Hematopoietic multipotent progenitor cell treated with erythropoietin and hydrocortisone succinate and interleukin-3 and kit ligand, for 15 days (in vitro differentiated cells): Measurements from ENCODE around the gene WNT7A.

Experiments
- DNase-seq: peaks from one replicate; pipeline ENCODE4 v3.0.0-alpha.2; 2015; ENCODE audit warnings: low spot score

The WNT7A gene

DNA sequence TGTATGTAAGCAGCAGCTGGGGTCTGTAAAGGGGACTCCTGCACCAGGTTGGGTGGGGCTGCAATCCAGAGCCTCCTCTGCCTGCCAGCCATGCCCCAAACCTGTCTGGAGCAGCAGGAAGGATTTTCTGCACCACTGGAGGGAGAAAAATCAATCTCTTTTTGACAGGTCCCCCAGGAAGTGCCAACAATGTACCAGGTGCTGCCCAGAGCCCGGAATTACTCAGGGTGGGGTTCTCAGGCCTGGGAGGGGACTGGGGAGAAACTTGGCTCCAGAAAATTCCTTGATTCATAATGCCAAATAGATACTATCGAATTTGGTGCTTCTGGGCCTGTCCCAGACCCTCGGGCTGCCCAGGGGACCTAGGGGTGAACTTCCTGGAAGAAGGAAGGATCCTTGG lies 52.6 kb downstream of the WNT7A start:
- DNase-seq = no peak

DNA sequence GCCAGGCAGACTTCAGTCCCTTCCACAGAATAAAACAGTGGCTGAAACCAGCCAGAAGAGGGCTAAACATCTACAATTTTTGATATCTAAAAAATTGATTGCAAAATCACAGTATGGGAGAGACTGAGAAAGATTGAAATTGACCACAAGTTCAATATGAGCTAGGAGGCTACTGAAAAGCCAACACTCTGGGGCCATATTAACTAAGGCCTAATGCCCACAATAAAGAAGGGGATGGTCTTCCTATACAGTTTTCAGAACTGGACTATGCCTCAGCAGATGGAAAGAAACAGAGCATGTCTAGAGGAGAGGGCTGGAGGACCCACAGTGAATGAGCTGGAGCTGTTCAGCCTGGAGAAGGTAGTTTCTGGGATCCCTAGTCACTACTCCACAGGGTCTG lies 53.2 kb downstream of the WNT7A start:
- DNase-seq = no peak

DNA sequence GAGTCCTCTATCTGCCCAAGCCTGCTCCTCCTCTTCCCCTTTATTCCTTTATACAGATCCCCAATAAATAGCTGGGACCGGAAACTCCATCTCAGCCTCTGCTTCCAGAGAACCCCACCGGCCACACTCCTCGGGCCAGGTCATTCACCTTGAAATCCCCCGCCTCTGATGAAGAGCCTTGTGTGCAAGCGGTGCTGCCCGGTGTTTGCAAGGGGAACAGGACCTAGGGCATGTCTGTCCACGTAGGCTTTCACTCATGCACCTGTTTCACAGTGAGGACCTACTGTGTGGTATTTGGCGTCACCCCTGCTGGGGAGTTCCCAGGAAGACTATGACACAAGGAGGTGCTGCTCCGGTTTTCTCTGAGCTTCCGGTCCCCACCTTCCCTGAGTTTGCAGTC lies 54.0 kb downstream of the WNT7A start:
- no peak for DNase-seq

DNA sequence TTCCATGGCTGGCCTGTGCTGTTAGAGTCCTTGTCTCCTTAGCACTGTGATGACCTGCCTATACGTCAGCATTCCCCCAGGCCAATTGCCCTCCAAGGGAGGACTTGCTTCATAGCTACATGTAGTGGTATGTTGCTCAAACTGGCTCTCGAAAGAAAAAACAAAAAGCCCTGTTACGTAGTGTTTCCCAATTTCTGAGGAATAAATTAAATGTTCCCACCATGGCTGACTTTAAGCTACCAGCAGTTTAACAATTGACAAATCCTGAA lies 54.6 kb downstream of the WNT7A start:
- no peak for DNase-seq

DNA sequence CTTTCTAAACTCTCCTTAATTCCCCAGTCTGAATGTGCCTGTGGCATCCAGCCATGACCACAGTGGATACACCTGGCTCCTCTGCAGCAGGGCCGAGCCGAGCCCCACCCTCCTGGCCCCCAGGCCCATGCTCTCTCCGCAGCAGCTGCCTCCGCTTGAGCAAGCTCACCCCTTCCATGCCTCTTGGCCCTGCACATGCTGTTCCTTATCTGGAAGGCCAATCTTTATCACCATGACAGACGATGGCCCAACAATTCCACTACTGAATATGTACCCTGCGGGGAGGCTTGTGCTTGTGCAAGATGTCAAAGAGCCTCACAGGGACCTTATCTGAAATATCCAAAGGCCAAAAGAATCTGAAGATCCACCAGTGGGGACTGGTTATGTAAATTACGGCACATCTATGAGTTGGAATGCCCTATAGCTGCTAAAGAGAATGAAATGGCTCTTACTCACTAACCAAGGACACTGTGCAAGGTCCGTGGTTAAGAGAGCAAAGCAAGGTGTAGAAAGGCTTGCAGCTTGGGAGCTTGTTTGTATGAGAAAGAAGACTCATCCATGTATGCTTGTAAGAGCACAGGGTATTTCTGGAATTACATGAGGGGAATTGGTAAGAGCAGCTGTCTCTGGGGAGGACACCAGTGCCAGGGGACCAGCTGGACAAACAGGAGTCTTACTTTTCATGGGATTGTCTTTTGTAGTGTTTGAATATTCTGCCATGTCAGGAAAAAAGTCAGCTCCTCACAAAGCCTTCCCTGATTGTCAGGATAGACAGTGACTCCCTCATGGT lies 55.2 kb downstream of the WNT7A start:
- no peak for DNase-seq

DNA sequence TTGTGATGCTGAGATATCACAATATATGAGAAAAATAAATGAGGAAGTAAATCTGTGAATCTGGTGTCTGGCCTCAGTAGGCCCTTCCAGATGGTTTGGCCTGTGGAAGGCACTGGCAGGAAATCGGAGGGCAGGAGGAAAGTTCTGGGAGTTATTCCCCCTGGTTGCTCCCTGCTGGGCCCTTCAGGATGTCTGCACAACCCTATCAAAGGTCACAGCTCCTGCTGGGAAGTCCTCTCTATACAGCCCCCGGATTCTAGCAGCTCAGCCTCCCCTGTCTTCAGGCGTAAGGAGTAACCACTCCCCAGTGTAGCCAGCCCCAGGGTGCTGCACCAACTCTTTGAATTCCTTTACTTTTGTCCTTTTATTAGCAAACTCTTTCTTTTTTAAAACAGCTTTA lies 56.2 kb downstream of the WNT7A start:
- no peak for DNase-seq

DNA sequence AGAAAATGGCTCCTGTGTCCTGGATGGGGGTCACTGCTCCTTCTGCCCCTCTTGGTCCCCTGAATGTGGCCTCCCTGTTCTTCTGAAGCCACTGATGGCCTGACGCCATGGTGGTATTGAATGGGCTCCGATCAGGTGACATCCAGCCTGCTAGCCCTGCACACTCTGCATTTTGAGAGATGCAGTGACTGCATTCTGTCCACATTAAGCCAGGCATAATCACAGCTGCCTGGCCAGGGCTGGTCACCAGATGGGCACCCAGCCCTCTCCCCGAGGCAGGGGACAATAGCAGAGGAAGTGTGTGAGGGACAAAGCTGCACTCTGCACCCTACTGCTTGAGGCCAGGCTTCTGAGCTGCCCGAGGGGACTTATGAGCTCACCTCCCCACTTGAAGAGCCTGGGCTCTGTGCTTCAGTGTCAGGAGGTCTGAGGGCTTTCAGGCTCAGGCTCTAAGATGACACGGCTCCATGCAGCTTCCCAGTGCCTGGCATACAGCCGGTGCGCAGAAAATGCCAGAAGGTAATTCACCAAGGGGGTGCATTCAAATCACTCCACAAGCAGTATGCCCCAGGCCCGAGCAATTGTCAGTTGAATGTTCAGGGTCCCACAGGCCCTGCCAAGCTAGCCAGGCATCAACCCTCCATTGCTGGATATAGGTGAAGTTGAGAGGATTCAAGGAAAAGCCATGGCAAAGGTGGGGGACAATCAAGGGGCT lies 56.8 kb downstream of the WNT7A start:
- DNase-seq = no peak

DNA sequence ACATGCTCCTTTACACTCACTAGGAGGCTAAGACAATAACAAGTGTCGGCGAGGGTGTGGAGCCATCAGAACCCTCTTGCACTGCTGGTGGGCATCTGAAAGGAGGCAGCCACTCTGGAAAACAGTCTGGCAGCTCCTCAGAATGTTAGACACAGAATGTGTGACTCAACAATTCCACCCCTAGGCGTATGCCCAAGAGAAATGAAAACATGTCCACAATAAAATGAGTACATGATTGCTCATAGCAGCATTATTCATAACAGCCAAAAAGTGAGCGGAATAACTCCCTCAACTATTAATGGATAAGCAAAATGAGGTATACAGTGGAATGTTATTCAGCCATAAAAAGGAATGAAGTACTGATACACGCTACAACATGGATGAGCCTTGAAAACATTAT lies 57.8 kb downstream of the WNT7A start:
- DNase-seq = no peak

DNA sequence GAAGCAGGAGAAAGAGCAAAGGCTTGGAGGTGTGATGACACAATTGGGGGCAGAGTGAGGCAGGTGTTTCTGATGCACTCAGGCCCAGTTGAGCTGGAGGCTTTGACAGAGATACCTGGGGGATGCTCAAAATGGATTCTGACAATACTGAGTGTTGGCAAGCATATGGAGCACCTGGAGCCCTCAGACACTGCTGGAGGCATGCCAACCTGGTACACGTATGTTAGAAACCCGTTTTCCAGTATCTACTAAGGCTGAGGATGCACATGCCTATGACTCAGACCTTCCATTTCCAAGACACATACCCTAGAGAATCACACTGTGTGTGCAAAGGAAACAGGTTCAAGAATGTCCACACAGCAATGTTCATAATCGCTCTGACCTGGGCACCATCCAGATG lies 58.7 kb downstream of the WNT7A start:
- no peak for DNase-seq

DNA sequence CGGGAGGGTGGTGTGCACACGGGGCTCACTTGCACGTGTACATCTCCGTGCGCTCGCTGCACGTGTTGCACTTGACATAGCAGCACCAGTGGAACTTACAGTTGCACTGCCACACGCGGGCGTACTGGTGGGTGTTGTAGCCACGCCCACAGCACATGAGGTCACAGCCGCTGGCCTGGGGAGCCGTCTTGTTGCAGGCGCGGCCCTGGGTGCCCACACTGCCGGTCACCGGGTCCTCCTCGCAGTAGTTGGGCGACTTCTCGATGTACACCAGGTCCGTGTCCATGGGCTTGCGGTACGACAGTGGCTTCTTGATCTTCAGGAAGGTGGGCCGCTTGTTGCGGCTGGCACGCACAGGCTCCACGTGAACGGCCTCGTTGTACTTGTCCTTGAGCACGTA lies 61.0 kb downstream of the WNT7A start:
- no peak for DNase-seq

DNA sequence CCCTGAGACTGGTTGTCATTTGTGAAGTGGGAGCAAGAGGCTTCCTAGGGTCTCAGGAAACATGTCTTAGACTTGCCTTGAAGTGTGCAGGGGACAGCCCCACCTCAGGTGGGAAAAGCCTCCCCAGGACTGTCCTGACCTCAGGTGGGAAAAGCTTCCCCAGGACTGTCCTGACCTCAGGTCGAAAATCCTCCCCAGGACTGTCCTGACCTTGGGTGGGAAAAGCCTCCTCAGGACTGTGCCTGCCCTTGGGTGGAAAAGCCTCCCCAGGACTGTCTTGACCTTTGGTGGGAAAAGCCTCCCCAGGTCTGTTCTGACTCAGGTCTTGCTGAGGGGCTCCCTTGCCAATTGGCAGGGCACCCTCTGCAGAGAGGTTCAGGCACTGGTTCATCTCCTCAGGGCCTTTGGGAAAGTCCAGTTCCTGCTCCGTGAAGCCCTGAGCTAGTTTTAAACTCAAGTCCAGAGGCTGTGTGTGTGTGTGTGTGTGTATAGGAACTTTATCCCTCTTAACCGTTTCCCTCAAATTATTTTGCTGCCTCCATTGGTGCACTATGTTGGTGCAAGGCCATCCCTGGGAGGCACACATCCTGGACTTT lies 64.7 kb downstream of the WNT7A start:
- no peak for DNase-seq

DNA sequence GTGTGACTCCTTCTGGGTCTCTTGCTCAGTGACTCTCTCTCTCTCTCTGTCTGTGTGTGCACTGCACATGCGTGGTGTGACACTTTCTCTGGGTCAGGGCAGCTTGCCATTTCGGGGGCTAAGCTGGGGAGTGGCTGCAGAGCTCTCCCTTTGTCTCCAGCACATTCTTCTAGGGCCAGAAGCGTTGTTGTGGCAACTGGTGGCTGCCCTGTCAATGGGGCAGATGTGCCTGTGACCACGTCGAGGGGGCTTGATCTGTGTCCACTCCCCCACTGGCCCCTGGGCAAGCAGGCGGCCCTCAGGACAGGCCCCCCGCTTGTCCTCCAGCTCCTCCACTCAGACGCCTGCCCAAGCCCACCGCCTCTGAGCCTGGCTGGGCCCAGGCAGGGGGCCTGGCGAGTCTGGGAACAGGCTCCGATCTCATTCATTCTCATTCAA lies 67.8 kb downstream of the WNT7A start:
- no peak for DNase-seq

DNA sequence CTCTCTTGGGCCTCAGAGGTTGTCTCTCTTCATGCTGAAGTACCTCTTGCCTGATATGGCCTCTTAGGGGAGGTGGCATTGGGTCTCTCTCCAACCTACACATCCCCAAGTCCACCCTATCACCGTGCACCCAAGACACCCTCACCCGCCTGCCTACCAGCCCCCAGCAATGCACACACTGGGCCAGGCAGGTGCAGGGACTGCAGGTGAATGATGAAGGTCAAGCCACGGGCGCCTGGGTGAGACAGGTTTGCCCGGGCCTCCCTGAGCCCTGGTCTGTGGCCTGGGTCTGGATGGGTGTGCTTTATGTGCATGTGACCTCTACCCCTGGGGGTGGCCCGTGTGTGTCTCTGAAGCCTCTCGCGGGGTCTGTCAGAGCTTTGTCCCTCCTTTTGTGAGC lies 68.3 kb downstream of the WNT7A start:
- no peak for DNase-seq

DNA sequence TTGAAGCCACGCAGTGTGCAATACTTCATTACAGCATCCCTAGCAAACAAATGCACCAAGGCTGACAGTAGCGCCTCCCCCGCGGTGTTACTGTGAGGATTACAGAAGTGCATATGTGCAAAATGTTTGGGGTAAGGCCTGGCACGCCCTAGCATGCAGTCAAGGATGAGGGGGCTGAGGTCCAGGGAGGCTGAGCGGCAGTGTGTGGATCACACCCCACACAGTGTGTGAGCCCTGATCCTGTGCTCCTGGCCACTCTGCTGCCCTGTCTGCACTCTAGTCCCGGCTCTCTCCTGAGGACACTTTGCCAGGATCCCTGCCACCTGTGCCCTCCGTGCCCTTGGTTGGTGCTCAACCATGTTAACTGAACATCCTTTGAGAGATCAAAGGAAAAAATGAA lies 71.3 kb downstream of the WNT7A start:
- no peak for DNase-seq

DNA sequence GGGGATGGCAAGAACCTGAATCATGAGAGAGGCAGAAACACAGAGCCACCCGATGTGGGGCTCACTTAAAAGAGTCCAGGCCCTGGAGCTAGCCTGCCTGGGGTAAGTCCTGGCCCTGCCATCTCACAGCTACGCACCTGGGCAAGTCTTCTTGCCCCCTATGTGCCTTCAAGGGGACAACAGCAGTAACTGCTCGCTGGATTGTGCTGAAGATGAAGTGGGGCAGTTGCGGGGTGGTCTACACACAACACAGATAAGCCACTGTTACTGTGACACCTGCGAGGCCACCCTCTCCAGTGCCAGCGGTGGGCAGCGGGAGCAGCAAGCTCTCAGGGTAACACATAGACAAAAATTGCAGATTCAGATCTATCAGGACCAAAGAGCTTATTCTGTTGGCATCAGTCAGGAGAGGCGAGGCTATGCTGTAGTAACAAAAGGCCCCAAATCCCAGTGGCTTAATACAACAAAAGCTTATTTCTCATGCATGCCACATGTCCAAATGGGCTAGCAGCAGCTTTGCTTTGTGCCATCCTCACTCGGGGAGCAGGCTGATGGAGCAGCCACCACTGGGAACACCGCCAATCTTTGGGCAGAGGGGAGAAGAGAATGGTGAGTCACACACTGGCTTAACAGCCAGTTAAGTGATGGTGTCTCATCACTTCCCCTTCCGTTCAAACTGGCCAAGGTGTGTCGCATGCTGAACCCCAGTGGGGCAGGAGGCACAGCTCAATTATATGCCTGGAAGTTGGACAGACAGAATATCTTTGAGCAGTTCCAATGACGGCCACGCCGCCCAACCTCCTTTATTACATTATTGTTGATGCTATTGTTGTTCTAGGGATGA lies 78.3 kb downstream of the WNT7A start:
- DNase-seq = no peak

DNA sequence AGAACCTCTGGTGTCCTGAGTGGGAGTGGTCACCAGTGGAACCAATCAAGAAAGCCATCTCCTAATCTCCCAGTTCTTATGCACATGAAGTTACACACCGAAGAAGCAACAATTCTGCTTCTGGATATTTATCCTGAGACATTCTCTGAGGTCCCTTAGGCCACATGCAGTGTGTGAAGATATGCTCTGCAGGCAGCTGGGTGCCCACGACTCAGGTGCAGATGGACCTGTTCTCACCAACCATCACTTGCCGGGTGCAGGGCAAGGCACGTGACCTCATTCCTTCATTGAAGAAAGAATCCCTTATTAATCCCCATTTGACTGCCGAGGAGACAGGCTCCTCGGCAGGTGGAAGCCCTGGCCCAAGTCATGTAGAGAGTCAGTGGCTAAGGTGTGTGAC lies 79.8 kb downstream of the WNT7A start:
- no peak for DNase-seq

DNA sequence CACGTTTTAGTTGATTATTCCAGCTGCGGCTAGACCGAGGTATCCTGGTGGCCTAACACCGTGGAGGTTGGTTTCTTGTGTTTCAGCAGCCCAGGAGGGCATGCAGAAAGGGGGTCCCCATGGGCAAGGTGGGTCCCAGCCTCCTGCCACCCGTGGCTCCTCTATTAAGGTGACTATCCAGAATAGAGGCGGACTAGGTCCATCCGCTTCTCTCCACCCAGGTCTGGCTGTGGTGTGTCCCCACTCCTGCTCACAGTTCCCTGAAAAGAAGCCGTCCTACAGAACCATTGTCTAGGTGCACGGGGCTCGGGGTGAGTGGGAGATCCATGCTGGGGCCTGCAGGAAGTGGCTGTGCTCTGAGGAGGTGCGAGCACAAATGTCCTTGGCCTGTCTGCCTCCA lies 81.5 kb downstream of the WNT7A start:
- DNase-seq = no peak

DNA sequence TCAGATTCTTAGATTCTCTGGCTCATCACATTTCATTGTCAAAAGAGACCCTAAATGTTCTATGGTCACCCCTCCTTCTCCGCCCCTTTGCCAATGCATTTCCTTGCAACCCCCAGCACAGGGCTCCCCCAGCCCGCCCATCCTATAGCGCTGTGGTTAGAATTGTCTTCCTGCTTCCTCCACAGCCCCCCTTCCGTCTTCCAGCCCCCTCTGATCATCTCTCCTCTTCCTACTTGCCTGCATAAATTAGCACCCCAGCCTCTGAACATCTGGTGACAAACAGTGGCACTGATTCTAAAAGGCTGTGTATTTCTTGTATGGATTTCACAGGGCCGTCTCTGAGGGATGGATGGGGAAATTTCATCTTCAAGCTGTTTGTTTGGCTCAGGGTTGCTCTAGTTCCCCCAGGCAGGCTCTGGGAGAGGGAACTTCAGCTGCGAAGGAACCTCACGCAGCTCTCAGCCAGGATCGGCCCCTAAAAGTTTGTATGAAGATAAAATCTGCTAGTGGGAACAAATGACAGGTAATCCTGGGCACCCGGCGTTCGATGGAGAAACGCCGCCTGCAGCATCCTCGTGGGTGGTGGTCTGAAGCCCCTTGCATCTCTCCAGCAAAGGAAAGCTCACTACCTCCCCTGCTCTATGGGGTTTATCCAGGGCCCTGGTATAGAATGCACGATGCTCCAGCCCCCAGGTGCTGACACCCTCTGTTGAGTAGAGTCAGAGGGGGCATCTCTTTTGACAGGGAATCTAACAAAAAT lies 83.0 kb downstream of the WNT7A start:
- DNase-seq = no peak

DNA sequence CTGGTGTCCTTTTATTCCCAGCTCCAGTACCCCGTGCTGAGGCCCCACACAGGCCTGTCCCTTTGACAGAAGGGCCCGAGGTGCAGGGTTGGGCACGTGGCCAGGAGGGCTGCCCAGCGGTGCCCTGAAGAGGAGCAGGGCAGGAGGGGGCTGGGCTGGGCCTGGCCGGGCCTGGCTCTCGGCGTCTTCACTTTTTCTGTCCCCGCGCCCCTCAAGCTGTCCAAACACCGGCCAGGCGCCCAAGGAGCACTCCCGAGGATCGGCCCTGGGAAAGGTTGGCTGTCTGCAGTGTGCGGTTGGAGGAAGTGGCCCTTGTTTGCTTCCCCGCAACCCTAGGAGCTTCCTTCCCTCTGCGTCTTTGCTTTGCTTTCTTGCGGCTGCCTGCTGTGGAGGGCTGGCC lies 84.1 kb downstream of the WNT7A start:
- no peak for DNase-seq

DNA sequence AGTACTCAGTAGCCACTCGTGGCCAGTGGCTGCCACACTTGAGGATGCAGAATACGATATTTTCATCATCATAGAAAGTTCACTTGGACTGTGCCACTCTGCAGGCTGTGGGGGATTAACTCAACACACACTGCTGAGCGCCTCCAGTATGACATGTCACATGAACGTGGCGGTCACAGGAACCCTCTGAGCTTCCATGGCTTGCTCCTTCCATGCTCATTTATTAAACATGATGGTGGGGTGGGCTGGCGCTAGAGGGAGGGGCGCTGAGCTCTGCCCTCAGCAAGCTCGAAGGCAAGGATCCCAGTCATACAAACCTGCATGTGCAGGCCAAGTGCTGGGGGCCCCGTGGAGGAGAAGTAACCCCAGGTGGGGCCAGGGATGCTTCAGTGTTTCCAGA lies 85.5 kb downstream of the WNT7A start:
- DNase-seq = no peak

DNA sequence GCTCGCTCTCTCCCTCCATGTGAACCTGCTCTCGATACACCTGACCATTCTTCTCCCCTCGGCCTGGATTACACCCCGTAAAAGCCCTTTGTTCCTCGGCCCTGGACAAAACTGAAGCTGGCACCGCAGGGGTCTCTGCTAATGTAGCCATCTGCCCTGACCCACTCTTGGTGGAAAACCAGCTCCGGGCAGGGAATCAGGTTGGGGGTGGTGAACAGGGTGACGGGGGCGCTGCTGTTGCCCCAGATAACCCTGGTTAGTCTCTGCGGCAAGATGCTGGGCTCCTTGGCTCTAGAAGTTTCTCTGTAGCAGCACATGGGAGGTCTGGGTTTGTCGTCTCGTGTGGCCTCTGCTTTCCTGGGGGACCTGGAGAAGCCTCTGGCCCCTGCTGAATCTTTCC lies 86.4 kb downstream of the WNT7A start:
- no peak for DNase-seq
